IPS-NIHi11 (cell line): ENCODE measurements around the gene TIAM1.
"Not testable (repeated sequence)": the region's sequence is repeated elsewhere in the genome, so short reads cannot be mapped to it uniquely, and the experiment has no call there.

Source experiments
- DNase-seq: peaks from one replicate; pipeline ENCODE4 v3.0.0; 2012; ENCODE audit warnings: mixed read lengths, low spot score

TIAM1 gene

DNA sequence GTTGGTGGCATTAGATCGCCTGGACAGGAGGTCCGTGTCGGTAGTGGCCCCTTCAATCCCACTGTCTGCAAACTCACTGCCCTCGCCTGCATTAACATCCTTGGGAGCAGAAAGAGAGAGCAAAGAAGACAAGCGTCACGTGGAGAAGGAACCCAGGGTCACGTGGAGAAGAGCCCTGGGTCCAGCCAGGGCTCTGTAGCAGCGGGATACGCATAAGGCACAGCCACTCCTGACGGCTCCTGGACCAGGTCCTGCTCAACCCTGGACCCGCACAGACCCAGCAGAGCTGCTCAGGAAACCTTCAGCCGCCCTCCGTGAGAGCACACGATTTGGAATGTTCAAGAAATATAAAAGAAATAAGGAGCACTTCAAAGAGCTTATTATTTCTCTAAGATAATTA is 92.0 kb downstream of the TIAM1 start:
- DNase-seq = no peak

DNA sequence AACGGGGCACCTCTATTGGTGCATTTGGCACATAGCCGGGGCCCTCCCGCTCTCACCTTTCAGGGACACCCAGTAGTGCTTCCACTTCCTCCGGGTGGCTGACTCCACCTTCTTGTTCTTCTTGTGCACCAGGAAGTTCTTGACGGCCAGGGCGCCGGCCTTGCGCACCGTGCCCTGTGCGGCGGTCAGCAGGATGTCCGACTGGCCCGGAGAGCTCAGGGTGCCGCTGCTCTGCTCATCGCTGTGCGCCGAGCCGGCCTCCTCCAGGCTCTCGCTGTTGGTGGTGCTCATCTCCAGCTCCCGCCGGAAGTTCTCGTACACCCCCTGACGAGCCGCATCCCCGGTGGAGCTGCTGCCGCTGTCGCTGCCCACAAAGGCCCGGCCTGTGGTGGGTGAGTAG is 92.4 kb downstream of the TIAM1 start:
- no peak for DNase-seq

GRCh38 chr21:31248598-31248997 is 95.5 kb downstream of the TIAM1 start:
- no peak for DNase-seq

- no peak for DNase-seq
Observed at GRCh38 chr21:31243611-31244010, 100.5 kb downstream of the TIAM1 start.

DNA sequence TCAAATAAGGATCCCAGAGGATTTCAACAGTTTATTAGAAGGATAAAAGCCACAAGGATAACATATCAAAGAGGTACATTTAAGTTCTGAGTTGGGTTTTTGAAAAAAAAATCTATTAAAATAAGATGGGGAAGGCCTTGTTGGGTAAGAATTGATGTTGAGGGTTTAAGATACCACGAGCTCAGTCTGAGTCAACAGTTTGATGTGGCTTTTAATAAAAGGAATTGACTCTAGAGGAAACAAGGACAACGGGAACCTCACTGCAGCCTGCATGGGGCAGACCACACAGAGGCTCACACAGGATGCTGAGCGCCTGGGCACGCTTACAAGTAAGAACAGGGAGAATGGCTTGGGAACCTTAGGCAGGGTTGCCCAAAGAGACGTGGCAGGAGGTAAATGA is 107.5 kb downstream of the TIAM1 start:
- no peak for DNase-seq

- no peak for DNase-seq
Observed at GRCh38 chr21:31235671-31236450, 108.2 kb downstream of the TIAM1 start.

GRCh38 chr21:31234936-31235335 is 109.1 kb downstream of the TIAM1 start:
- no peak for DNase-seq

- DNase-seq = no peak
Observed at GRCh38 chr21:31233711-31234110, 110.3 kb downstream of the TIAM1 start.

DNA sequence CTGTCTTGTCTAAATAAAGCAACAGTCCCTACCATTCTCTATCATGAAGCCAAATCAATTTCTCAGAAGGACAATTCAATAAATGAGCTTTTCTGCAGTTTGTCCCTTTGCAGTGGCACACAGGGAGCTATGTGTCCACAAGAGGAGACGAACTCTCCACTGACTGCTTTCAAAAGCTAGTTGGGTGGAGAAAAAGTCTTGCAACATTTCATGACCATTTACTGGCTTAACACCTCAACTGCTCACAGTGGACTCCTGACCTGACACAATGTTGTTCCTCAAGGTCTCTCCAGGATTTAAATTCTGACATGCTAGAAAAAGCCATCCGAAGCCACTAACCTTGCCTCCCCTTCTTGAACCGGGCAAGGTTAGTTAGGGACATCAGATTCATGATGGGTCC is 111.7 kb downstream of the TIAM1 start:
- DNase-seq = no peak

GRCh38 chr21:31230937-31231336 is 113.1 kb downstream of the TIAM1 start:
- no peak for DNase-seq

DNA sequence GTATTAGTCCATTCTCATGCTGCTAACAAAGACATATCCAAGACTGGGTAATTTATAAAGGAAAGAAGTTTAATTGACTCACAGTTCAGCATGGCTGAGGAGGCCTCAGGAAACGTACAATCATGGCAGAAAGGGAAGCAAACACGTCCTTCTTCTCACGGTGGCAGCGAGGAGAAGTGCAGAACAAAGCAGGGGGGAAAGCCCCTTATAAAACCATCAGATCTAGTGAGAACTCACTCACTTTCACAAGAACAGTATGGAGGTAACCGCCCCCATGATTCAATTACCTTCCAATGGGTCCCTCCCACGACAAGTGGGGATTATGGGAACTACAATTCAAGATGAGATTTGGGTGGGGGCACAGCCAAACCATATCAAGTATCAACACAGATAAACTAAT is 115.3 kb downstream of the TIAM1 start:
- not testable (repeated sequence) for DNase-seq

DNA sequence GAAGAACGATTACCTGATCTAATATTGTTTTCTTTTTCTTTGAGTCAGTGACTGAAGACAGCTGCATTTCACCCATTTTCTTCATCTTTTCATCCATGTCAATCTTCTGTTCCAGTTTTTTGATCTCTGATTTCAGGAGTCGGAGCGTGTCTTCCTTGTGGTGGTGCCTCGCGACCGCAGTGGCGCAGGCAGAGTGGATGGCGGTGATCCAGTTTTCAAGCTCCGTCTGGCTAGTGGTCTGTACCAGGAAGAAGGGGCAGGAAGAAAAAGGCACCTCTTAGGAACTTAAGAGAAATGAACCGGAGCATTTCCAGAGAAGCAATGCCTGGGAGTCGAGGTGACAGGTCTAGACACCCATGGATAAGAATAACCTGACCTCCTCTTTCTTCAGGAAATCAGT is 118.3 kb downstream of the TIAM1 start:
- DNase-seq = no peak

GRCh38 chr21:31222142-31222541 is 121.9 kb downstream of the TIAM1 start:
- no peak for DNase-seq

DNA sequence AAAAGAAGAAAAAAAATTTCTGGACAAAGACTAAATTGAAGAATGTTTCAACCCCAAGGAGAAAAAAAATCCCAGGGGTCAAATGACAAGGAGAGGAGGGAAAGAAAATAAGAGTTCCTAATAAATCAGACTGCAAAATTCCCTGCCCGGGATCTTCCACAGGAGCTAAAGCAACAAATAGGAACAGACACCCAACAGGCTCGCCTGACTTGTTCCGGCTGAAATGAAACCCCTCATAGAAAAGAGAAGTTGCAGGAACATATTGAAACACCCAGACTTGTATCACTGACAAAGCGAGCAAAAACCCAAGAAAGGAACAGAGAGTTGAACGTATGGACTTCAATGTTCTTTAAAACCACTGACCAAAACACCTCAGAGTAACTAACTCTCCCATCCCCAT is 123.0 kb downstream of the TIAM1 start:
- DNase-seq = no peak

DNA sequence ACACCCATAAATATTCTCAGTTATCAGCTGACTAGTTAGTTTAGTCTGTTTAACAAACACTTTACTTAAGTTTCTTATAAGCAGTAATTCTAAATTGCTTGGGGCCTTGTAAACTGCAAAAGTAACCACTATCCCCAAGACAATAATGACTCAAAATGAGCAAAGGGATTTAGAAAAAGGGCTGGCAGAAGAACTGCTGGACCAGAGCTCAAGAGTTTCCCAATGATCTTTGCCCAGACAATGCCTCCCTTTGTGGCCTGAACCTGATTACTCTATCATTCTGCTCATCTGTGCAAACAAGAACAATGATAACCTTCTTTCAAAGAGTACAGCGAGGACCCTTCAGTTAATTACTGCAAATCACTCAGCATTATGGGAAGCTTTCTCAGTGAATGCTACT is 123.5 kb downstream of the TIAM1 start:
- DNase-seq = no peak

DNA sequence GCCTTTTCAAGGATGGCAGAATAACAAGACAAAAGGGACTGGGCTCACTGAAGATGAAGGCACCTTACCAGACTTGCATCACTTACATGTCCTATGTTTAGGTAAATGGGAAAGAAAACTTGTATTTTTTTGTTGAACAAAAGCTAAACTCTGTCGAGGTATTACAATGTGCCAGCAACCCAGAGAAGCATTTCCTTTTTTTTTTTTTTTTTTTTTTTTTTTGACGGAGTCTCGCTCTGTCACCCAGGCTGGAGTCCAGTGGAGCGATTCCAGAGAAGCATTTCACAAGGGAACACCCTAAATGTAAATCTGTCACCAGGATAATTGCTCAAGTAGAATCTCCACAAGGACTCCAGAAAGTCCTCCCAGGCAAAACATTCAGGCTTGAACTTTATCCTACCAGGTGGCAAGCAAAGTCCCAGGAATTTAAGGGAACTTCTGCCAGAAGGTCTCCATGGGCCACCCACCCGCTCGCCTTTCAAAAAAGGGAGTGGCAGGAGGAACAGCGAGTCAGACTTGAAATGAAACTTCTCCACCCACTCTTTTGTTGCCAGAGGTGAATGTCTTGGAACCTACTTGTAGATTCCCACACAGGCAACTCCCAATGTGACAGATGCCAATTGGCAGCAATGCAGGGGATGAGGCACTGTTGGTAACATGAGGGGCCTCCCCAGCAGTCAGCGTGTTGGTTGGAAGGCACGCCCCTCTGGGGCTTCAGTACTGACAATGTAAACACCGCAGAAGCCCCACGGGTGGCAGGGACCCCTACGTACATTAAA is 125.0 kb downstream of the TIAM1 start:
- DNase-seq = peak; percentile 41

GRCh38 chr21:31216206-31216605 is 127.9 kb downstream of the TIAM1 start:
- DNase-seq = no peak

DNA sequence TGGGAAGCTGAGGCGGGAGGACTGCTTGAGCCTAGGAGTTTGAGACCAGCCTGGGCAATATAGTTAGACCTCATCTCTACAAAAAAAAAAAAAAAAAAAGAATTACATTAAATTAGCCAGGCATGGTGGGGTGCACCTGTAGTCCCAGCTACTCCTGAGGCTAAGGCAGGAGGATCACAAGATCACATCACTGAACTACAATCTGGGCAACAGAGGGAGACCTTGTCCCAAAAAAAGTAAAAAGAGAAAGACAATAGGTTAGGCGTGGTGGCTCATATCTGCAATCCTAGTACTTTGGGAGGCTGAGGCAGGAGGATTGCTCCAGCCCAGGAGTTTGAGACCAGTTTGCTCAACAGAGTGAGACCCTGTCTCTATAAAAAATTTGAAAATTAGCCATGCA is 130.3 kb downstream of the TIAM1 start:
- DNase-seq = no peak

- DNase-seq = no peak
Observed at GRCh38 chr21:31211836-31212235, 132.2 kb downstream of the TIAM1 start.

DNA sequence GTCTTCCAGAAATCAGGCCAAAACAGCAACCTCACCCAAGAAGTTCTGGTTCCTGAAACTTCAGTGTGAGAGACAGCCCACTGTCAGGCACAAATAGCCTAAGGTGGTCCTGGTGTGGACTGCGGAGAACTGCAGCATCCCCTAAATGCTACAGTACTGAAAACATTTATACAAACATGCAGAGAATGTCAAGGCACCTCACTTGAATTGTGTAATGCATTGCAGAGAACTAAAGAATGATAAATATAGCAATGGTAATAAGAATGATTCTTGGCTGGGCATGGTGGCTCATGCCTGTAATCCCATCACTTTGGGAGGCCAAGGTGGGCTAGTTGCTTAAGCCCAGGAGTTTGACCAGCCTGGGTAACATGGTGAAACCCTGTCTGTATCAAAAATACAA is 138.6 kb downstream of the TIAM1 start:
- DNase-seq = no peak

DNA sequence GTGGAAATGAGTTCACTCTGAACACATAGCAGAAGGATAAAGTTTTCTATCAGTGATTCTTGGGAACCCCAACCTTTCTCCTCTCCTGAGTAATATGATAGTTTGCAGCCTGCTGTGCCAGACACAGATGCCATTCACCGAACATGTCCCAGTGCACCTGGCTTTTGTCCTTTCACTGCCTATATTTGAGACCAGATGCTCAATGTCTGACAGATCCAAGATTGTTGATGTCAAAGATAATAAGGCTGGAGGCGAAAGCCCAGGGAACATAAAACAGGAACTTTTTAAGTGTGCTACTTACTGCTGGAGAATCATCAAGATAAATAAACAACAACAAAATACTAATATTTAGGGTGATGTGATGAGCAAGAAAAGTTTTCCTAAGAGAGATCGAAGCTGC is 139.3 kb downstream of the TIAM1 start:
- no peak for DNase-seq

GRCh38 chr21:31203431-31204054 is 140.5 kb downstream of the TIAM1 start:
- no peak for DNase-seq

GRCh38 chr21:31201548-31201947 is 142.5 kb downstream of the TIAM1 start:
- no peak for DNase-seq
